Measurements from ENCODE around the gene USP25. TPM values are rescaled to one million over a fixed set of nuclear protein-coding genes. Genes with fewer than 3 reads are reported as not detected.

The USP25 gene
- total RNA-seq, 1 donor from 2014 or later: 36.6 TPM

DNA sequence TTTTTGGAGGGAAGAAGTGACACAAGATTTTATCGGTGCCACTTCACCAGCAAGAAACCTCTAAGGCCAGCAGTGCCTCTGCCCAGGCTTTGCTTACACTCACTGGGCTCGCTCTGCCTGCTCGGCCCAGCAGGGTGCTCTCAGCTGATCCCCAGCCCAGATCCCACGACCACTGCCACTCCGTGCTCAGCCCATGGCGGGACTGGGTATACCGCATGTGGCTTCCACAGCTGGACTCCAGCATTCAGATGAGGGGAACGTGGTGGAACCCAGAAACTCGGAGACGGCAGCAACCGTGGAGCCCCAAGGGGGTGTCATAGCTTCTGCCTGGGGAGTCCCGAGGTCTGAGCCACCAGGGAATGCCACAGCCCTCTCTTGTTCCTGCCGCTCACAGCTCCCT, 12.9 kb downstream of the USP25 start:
- TF ChIP-seq, protein P1, sequence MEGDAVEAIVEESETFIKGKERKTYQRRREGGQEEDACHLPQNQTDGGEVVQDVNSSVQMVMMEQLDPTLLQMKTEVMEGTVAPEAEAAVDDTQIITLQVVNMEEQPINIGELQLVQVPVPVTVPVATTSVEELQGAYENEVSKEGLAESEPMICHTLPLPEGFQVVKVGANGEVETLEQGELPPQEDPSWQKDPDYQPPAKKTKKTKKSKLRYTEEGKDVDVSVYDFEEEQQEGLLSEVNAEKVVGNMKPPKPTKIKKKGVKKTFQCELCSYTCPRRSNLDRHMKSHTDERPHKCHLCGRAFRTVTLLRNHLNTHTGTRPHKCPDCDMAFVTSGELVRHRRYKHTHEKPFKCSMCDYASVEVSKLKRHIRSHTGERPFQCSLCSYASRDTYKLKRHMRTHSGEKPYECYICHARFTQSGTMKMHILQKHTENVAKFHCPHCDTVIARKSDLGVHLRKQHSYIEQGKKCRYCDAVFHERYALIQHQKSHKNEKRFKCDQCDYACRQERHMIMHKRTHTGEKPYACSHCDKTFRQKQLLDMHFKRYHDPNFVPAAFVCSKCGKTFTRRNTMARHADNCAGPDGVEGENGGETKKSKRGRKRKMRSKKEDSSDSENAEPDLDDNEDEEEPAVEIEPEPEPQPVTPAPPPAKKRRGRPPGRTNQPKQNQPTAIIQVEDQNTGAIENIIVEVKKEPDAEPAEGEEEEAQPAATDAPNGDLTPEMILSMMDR (IDR thresholded peaks at IDR 0.05; ENCODE audit: insufficient read depth, low read length, poor library complexity, severe bottlenecking): no peak
- no peak for DNase-seq (ENCODE audit: low read depth)

DNA sequence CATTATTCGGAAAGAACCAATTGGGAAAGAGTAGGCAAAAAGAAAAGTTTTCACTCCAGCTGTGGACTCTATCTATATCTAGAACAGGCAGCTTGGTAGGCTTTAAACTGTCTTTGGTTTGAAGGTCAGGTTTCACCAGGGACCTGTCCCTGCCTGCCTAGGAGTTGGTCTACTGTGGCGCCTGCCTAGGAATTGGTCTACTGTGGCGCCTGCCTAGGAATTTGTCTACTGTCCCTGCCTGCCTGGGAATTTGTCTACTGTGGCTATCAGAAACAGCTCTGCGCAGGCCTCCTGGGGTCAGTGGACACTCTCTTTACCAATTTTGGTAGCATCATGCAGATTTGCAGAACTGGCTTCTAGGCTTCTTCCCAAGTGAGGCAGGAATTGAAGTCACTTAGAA, 13.8 kb downstream of the USP25 start:
- no peak for DNase-seq (ENCODE audit: low read depth)
- H3K27me3 ChIP-seq (ENCODE audit: control insufficient read depth, insufficient read depth, low read length): no peaks in the 10 kb centered on the region
- H3K36me3 ChIP-seq (ENCODE audit: control insufficient read depth, insufficient read depth, low read length): no peaks in the 10 kb centered on the region
- TF ChIP-seq, protein P1 (IDR thresholded peaks at IDR 0.05; ENCODE audit: insufficient read depth, low read length, poor library complexity, severe bottlenecking): no peak
- no peak overlapping the region for H3K4me3 ChIP-seq (ENCODE audit: low read depth, low read length)

More for the DNA sequence above, 12.9 kb downstream of the USP25 start:
- no peaks in the 10 kb centered on the region for H3K36me3 ChIP-seq (ENCODE audit: control insufficient read depth, insufficient read depth, low read length)
- H3K4me3 ChIP-seq (ENCODE audit: low read depth, low read length): no peak overlapping the region
- H3K27me3 ChIP-seq (ENCODE audit: control insufficient read depth, insufficient read depth, low read length): no peaks in the 10 kb centered on the region

DNA sequence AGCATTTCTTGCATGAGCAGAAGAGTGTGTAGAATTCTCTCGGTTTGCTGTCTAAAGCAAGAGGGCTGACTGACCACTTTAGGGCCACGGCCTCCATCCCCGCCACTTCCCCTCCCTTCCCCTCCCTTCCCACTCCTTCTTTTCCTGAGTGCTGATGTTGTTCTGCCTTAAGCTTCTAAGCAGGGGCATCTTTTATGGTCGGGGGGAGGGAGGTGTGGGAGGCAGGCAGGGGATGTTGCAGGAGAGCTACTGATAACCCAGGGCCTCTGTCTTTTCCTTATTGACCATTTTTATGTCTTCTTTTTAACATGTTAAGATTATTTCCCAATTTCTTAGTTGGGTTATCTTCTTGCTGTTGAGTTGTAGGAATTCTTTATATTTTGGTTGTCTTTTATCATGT, 15.1 kb downstream of the USP25 start:
- Histone ChIP-seq H3K27me3 (ENCODE audit: control insufficient read depth, insufficient read depth, low read length) (no peaks in the 10 kb centered on the region), H3K4me3 (ENCODE audit: low read depth, low read length) (no peak overlapping the region), H3K36me3 (ENCODE audit: control insufficient read depth, insufficient read depth, low read length) (no peaks in the 10 kb centered on the region)
- TF ChIP-seq, protein P1 (IDR thresholded peaks at IDR 0.05; ENCODE audit: insufficient read depth, low read length, poor library complexity, severe bottlenecking): no peak
- no peak for DNase-seq (ENCODE audit: low read depth)

DNA sequence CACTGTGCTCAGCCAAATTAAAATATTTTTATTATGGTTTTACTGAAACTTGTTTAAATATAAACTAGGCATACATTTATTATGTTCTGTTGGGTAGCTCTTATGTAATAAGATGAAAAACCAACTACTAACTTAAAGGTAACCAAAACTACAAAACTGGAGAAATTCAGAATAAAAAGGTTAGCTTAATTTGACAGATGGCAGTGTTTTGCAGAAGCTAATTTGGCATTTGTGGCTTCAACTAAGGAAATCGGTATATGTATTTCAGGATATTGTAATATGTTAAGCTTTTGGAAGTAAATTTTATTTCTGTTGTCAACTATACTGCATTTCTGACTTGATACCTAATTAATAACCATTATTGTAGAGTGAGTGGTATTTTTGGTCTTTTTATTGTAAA, 18.8 kb downstream of the USP25 start:
- Histone ChIP-seq H3K36me3 (ENCODE audit: control insufficient read depth, insufficient read depth, low read length) (no peaks in the 10 kb centered on the region), H3K27me3 (ENCODE audit: control insufficient read depth, insufficient read depth, low read length) (no peaks in the 10 kb centered on the region), H3K4me3 (ENCODE audit: low read depth, low read length) (no peak overlapping the region)
- DNase-seq (ENCODE audit: low read depth): no peak
- TF ChIP-seq, protein P1 (IDR thresholded peaks at IDR 0.05; ENCODE audit: insufficient read depth, low read length, poor library complexity, severe bottlenecking): no peak

DNA sequence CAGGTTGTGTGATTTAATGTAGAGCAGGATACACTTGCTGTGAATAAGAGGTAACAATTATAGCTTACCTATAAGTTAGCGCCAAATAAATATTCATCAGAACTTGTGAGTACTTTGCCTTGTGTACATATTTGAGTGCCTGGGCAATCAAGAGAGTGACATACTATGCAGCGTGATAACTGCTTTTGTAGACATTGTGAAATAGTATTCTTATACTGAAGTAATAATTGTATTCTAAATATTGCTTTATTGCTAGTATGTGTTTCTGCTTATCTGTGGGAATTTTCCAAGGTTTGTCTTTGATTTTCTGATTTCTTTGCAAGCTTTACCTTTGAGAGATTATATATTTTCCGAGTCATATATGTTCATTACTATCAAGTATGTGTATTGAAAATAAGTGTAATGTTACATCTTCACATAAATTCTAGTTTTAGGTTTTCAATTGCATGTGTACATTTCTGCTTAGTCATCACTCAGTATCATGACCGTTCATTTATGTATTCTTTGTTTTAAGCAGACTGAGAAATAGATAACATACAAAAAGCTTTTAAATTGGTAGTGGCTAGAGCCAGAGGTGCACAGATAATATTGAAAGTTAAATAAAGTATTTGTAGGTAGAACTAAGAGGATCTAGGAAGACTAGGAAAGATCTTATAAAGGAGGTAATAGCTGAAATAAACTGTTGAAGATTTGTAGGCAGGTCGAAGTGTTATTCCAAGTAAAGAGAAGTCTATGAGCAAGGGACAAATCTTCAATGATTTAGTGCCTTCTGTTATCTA, 19.5 kb downstream of the USP25 start:
- H3K4me3 ChIP-seq (ENCODE audit: low read depth, low read length): no peak overlapping the region
- DNase-seq (ENCODE audit: low read depth): no peak
- no peaks in the 10 kb centered on the region for H3K27me3 ChIP-seq (ENCODE audit: control insufficient read depth, insufficient read depth, low read length)
- no peaks in the 10 kb centered on the region for H3K36me3 ChIP-seq (ENCODE audit: control insufficient read depth, insufficient read depth, low read length)
- TF ChIP-seq, protein P1 (IDR thresholded peaks at IDR 0.05; ENCODE audit: insufficient read depth, low read length, poor library complexity, severe bottlenecking): no peak

DNA sequence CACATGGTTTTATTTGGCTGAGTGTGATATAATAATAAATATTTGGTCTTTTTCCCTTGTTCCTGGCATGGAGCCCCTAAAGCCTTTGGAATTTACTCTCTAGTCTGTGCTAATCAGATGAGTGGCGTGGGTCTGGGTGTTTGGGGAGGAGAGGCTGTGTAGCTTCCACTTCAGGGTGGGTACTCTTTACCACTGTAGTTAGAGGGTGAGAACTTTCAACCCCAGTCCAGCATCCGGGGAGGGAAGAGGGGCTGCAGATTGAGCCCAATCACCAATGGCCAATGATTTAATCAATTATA, 20.0 kb downstream of the USP25 start:
- TF ChIP-seq, protein P1 (IDR thresholded peaks at IDR 0.05; ENCODE audit: insufficient read depth, low read length, poor library complexity, severe bottlenecking): no peak
- DNase-seq (ENCODE audit: low read depth): no peak
- H3K36me3 ChIP-seq (ENCODE audit: control insufficient read depth, insufficient read depth, low read length): no peaks in the 10 kb centered on the region
- H3K4me3 ChIP-seq (ENCODE audit: low read depth, low read length): no peak overlapping the region
- H3K27me3 ChIP-seq (ENCODE audit: control insufficient read depth, insufficient read depth, low read length): no peaks in the 10 kb centered on the region
